Subcutaneous adipose tissue (tissue), 4 donors: ENCODE results near the gene TESMIN. TPM values are rescaled to one million over a fixed set of nuclear protein-coding genes. Genes with fewer than 3 reads are reported as not detected.

Experiments used
- CTCF ChIP-seq: fragments of 450-650 bp; IDR thresholded peaks from one replicate; pipeline ENCODE4 v1.5.1; 2016; ENCODE audit warnings: low read depth, mild to moderate bottlenecking, control low read depth, antibody characterized with exemption, moderate library complexity
- total RNA-seq, 4 donors: library from RNA; depleted of rRNA; stranded (reverse); fragments of >200 nt; gene quantifications; one replicate each; pipeline ENCODE4 v1.1.0, GENCODE V29; 2016

TESMIN gene
- total RNA-seq, 4 donors from 2014 or later, result 0.44 to 2.5 (median 0.98) TPM; not detected in 1

DNA sequence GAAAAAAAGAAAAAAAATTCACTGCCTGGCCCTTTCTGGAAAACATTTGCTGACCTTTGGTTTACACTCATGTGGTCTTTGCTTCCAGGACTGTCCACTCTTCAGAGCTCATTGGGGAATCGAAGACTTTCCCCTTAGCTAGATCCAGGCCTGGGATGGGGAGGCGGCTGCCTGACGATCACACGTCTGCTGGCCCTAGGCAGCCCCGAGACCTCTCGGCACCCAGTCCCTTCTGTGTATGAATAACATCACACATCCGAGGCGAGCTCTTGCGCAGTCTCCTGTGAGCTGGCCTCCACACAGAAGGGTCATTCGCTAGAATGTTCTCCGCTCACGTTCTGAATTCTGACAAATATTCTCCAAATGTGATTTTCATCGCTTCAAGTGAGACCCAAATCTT is 92.7 kb downstream of the TESMIN start:
- TF ChIP-seq CTCF, result no peak

DNA sequence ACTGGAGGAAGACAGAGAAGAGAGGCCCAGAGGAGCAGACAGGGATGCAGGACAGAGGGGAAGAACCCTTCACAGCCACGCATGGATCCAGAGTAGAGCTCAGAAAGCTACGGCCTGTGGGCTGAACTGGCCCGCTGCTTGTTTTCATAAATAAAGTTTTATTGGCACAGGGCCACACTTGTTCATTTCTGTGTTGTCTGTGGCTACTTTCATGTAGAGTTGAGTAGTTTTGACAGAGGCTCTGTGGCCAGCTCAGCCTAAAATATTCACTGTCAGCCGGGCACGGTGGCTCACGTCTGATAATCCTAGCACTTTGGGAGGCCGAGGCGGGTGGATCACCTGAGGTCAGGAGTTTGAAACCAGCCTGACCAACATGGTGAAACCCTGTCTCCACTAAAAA is 93.2 kb downstream of the TESMIN start:
- no peak for TF ChIP-seq CTCF

Other genes with a start within 250 kb of the TESMIN start
- 1 to 10 TPM in 1 of 4 donors, not detected in 3; 4.9 TPM for gene GAL, start 67.0 kb downstream of the TESMIN start, total RNA-seq
- gene CPT1A, start 90.4 kb upstream of the TESMIN start, total RNA-seq, result 10 to 100 TPM; 26.6 to 47.9 (median 35.8) TPM
- 10 to 100 TPM; 23.5 to 47.6 (median 37.6) TPM for gene MRPL21, start 152.3 kb upstream of the TESMIN start, total RNA-seq
- 10 to 100 TPM in 2 of 4 donors, 1 to 10 TPM in 2; 7.0 to 21.9 (median 11.4) TPM for gene IGHMBP2, start 152.4 kb upstream of the TESMIN start, total RNA-seq
- not detected for gene MRGPRD, start 229.5 kb upstream of the TESMIN start, total RNA-seq